ENCODE results near the gene EXD3.

The EXD3 gene

DNA sequence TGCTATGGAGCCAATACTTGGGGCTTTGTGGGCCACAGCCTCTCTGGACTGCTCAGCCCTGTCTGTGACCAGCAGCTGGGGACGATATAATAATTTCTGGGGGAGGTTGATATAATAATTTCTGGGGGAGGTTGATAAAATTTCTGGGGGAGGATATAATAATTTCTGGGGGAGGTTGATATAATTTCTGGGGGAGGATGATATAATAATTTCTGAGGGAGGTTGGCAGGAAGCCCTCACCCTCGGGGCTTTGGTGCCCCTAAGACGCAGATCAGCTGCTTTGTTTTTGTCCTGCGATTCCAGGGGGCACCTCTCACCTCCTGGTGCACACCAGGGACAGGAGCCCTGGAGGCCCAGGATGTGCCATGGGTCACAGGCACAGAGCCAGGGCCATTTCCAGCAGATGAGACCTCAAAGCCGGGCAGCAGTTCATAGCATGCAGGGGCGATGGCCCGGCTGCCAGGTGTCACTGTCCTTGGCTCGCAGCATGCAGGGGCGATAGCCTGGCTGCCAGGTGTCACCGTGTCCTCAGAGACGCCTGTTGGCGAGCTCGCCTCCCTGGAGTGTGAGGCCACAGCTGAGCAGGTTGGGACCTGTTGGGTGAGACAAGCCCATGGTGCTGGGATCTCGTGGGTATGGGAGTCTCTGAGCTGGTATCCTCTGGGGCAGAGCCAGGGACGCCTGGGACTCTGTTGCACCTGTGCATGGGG is 149.2 kb downstream of the EXD3 start:
- H3K4me3 ChIP-seq (ENCODE audit: low read depth, low read length): no peak overlapping the region
- peaks cover 12% of the 10 kb centered on the region for H3K4me1 ChIP-seq
- peaks cover 24% of the 10 kb centered on the region for H3K36me3 ChIP-seq
- H3K9me3 ChIP-seq: no peaks in the 10 kb centered on the region
- TF ChIP-seq, protein P1, sequence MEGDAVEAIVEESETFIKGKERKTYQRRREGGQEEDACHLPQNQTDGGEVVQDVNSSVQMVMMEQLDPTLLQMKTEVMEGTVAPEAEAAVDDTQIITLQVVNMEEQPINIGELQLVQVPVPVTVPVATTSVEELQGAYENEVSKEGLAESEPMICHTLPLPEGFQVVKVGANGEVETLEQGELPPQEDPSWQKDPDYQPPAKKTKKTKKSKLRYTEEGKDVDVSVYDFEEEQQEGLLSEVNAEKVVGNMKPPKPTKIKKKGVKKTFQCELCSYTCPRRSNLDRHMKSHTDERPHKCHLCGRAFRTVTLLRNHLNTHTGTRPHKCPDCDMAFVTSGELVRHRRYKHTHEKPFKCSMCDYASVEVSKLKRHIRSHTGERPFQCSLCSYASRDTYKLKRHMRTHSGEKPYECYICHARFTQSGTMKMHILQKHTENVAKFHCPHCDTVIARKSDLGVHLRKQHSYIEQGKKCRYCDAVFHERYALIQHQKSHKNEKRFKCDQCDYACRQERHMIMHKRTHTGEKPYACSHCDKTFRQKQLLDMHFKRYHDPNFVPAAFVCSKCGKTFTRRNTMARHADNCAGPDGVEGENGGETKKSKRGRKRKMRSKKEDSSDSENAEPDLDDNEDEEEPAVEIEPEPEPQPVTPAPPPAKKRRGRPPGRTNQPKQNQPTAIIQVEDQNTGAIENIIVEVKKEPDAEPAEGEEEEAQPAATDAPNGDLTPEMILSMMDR (IDR thresholded peaks at IDR 0.05; ENCODE audit: low read depth, low read length): no peak
- no peaks in the 10 kb centered on the region for H3K27me3 ChIP-seq
- no peak for DNase-seq

DNA sequence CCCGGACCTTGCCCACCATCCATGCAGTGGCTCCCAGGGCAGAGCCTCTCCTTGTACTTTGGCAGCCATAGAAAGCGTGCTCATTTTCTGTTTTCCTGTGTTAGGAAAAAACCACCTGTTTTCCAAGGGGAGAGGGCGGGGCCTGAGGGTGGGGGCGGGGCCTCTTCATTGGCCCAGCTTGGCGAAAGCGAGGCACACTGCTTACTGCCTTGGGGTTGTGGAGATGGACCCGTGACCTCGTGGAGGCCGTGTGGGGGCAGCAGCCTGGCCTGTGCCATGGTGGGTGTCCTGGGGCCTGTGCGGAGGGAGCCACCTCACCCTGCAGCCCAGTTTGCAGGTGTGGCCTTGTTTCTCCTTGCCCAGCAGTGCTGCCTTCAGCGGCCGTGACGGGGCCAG is 149.9 kb downstream of the EXD3 start:
- DNase-seq: no peak
- TF ChIP-seq, protein P1 (IDR thresholded peaks at IDR 0.05; ENCODE audit: low read depth, low read length): no peak
- H3K9me3 ChIP-seq: no peaks in the 10 kb centered on the region
- H3K27me3 ChIP-seq: no peaks in the 10 kb centered on the region
- H3K36me3 ChIP-seq: peaks cover 28% of the 10 kb centered on the region
- H3K4me3 ChIP-seq (ENCODE audit: low read depth, low read length): no peak overlapping the region
- peaks cover 12% of the 10 kb centered on the region for H3K4me1 ChIP-seq

DNA sequence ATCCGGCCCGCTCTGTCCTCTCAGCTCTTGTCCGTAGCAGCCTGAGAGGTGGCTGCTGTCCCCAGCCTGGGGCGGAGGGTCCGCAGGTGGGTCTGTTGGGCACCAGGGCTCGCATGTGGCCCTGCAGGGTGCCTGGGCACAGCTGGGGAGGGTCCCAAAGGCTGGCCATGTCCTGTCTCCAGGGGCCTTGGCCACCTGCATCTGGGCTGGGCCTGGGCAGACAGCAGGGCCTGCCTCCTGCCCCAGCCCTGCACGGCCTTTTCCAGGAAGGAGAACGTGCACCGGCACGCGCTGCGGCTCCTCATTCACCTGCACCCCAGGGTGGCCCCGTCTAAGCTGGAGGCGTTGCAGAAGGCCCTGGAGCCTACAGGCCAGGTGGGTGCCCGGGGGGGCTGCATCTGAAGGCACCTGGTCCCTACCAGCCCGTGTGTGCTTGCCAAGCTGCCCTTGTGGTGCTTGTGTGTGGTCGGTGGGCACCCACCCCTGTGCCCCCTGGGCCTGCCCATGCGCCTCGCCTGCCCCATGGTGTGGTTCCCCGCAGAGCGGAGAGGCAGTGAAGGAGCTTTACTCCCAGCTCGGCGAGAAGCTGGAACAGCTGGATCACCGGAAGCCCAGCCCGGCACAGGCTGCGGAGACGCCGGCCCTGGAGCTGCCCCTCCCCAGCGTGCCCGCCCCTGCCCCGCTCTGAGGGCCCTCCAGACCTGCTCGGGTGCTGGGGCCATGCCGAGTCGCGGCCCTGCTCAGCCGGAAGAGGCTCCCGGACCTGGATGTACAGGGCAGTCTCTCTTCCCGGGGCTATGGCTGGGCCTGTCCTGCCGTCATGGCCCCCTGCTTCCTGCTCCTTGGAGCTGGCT is 150.5 kb downstream of the EXD3 start:
- H3K4me3 ChIP-seq (ENCODE audit: low read depth, low read length): no peak overlapping the region
- peaks cover 33% of the 10 kb centered on the region for H3K36me3 ChIP-seq
- H3K27me3 ChIP-seq: no peaks in the 10 kb centered on the region
- TF ChIP-seq, protein P1 (IDR thresholded peaks at IDR 0.05; ENCODE audit: low read depth, low read length): no peak
- no peaks in the 10 kb centered on the region for H3K9me3 ChIP-seq
- no peak for DNase-seq
- peaks cover 12% of the 10 kb centered on the region for H3K4me1 ChIP-seq

DNA sequence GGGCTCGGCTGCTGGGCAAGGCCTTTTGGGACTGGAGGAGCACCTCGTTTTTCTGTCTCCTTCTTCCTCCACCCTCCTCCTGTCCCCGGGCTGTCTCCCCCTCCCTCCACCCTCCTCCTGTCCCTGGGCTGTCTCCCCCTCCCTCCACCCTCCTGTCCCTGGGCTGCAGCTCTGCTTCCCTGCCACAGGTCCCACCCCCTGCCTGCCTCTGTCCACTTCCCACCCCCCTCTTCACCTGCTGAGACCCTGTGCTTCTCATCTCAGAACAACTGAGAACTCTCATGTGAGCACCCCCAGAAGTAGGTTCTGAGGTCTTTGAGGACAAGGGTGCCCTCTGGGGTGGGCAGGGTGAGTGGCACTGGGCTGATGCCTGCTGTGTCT is 151.3 kb downstream of the EXD3 start:
- TF ChIP-seq, protein P1 (IDR thresholded peaks at IDR 0.05; ENCODE audit: low read depth, low read length): no peak
- H3K4me3 ChIP-seq (ENCODE audit: low read depth, low read length): no peak overlapping the region
- peaks cover 33% of the 10 kb centered on the region for H3K36me3 ChIP-seq
- no peaks in the 10 kb centered on the region for H3K9me3 ChIP-seq
- no peak for DNase-seq
- H3K27me3 ChIP-seq: no peaks in the 10 kb centered on the region
- H3K4me1 ChIP-seq: peaks cover 5% of the 10 kb centered on the region

DNA sequence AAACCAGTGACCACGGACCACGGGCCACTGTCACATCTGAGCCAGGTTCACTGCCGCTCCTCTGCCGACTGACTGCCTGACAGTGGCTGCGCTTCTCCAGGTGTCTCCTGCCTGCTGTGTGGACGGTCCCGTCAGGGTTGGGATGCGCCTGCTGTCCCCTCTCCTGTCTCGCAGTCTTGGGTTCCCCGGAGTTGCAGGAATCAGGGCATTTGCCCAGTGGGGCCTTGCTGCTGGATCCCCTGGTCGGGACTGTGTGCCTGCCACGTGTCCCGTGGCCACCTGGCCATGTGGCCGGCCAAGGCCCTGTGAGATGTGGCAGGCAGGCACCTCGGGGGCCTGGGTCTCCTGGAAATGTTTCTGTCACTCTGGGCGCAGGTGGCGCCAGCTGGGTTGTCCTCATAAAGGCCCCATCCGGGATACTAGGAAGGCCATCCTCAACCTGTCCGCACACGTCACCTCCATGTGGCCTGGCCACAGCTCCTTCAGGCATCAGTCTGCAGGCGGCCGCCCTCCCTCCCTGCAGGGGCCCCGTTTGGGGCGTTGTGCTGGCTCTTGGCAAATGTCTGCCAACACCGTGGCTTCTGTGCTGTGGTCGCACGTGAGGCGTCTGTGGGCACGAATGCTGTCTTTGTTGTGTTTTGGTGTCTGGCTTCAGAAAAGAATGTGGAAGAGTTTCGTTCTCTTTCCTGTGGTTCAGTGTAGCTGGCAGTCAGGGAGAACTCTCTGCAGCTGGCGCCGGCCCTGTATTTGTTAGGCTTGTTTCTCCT is 151.8 kb downstream of the EXD3 start:
- Histone ChIP-seq H3K4me3 (ENCODE audit: low read depth, low read length) (no peak overlapping the region), H3K4me1 (no peaks in the 10 kb centered on the region; the same call in 1 of the 2 replicates), H3K27me3 (no peaks in the 10 kb centered on the region), H3K9me3 (no peaks in the 10 kb centered on the region), H3K36me3 (peaks cover 33% of the 10 kb centered on the region)
- TF ChIP-seq, protein P1 (IDR thresholded peaks at IDR 0.05; ENCODE audit: low read depth, low read length): no peak
- no peak for DNase-seq
